MM.1S (cell line): Measurements from ENCODE around the gene CKAP5.

Experiments
- CTCF ChIP-seq: fragments of 300-600 bp; sonication (generic); IDR thresholded peaks from 2 replicates; pipeline ENCODE4 v1.5.1; 2016; ENCODE audit warnings: antibody characterized with exemption, low read length, mixed read lengths
- EZH2 ChIP-seq: fragments of 300-600 bp; sonication (generic); optimal IDR thresholded peaks from 2 replicates; pipeline ENCODE3; 2017; ENCODE audit warnings: low read depth, mild to moderate bottlenecking, antibody characterized with exemption, low read length, mixed read lengths

DNA sequence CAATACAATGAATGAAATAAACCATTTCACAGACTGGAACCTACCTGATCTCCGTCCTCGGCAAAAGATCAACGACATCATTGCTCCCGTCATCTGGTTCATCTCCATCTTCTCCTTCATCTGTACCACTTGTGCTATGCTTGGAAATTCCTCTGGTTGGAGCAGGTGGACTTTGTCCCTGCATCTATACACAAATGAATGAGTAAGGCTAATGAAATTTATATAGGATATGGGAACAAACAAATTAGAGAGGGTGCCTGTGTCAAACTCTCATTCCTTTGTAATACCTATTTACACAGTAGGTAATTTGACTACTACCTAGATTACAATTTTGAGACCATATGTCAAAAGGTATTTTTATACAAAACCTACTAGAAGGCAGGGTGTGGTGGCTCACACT lies 67.7 kb downstream of the CKAP5 start:
- no peak for TF ChIP-seq EZH2
- no peak for TF ChIP-seq CTCF
